Measurements from ENCODE around the gene RASGRF1.

The RASGRF1 gene

GRCh38 chr15:78912316-78912715 lies 178.3 kb downstream of the RASGRF1 start:
- no peak for DNase-seq (ENCODE audit: low spot score)

GRCh38 chr15:78910271-78910670 lies 180.3 kb downstream of the RASGRF1 start:
- DNase-seq (ENCODE audit: low spot score), result no peak
